GM12878 (cell line): ENCODE results near the gene SLC12A4. TPM values are rescaled to one million over a fixed set of nuclear protein-coding genes. Genes with fewer than 3 reads are reported as not detected.

Experiments
- ATAC-seq: fragments of 200-7000 bp; cut with Tn5 transposase; 3 replicates; pipeline ENCODE4 v1.9.1; 2020; ENCODE audit warnings: mild to moderate bottlenecking, moderate library complexity
- BruUV-seq: library from RNA; stranded (reverse); fragments of 400-500 nt; replicated peaks from 2 replicates; lab custom pipeline; 2021; lab: Mats Ljungman, UMichigan
- CTCF ChIA-PET: fragments of 300-600 bp; sonication (Branson Sonifier 250); formaldehyde crosslinking; extraction: SDS; loops from one replicate; lab custom pipeline; 2021; ENCODE audit warnings: inconsistent platforms; lab: Yijun Ruan, JAX
- POLR2A ChIA-PET: fragments of 350-600 bp; formaldehyde crosslinking; extraction: SDS; loops from one replicate; lab custom pipeline; 2021; ENCODE audit warnings: inconsistent platforms; lab: Charles Lee
- RAD21 ChIA-PET: fragments of 300-600 bp; sonication (Branson Sonifier 250); formaldehyde crosslinking; loops from one replicate; lab custom pipeline; 2023; ENCODE audit warnings: antibody characterized with exemption; ENCODE audit not compliant: unreplicated experiment; lab: Charles Lee
- SMC1A ChIA-PET: fragments of 300-600 bp; sonication (Branson Sonifier 250); formaldehyde crosslinking; loops from one replicate; lab custom pipeline; 2023; ENCODE audit not compliant: unreplicated experiment, uncharacterized antibody; lab: Charles Lee
- DNase-seq: peaks from one replicate; pipeline ENCODE4 v3.0.0-alpha.2; 2011; ENCODE audit warnings: low read depth, low spot score
- FAIRE-seq: peaks from 3 replicates; lab custom pipeline; 2011; peaks lifted over from hg19 to GRCh38; lab: Jason Lieb, UNC
- H2AFZ ChIP-seq: 2 replicates; pipeline ENCODE4 v1.6.0; 2011; ENCODE audit warnings: low read depth, low read length, control low read depth; ENCODE audit not compliant: control insufficient read depth
- H3K27ac ChIP-seq: 2 replicates; pipeline ENCODE4 v1.5.1; 2011; ENCODE audit warnings: control low read depth; ENCODE audit not compliant: control insufficient read depth, insufficient read depth
- H3K27me3 ChIP-seq, 2 experiments: replicated peaks in 1 of 2; 2 replicates each; pipeline versions ENCODE4 v1.6.0 to v1.6.1; 2011; ENCODE audit warnings: low read length in 1 of 2; ENCODE audit not compliant: control insufficient read depth in 2 of 2, insufficient read depth in 2 of 2
- H3K36me3 ChIP-seq, 2 experiments: 2 replicates each; pipeline ENCODE4 v1.5.1; 2011; ENCODE audit warnings: low read length in 1 of 2; ENCODE audit not compliant: control insufficient read depth in 2 of 2, insufficient read depth in 2 of 2
- H3K4me1 ChIP-seq: 2 replicates; pipeline ENCODE4 v1.6.1; 2011; ENCODE audit warnings: mild to moderate bottlenecking, low read length, moderate library complexity, mixed read lengths; ENCODE audit not compliant: control insufficient read depth, insufficient read depth
- H3K4me2 ChIP-seq: 2 replicates; pipeline ENCODE4 v1.6.0; 2011; ENCODE audit warnings: control low read depth; ENCODE audit not compliant: control insufficient read depth, insufficient read depth
- H3K4me3 ChIP-seq: fragments of 200-600 bp; sonication (generic); 2 replicates; pipeline ENCODE4 v1.5.1; 2016
- H3K79me2 ChIP-seq: 2 replicates; pipeline ENCODE4 v1.6.0; 2011; ENCODE audit warnings: low read length; ENCODE audit not compliant: control insufficient read depth, insufficient read depth
- H3K9ac ChIP-seq: 2 replicates; pipeline ENCODE4 v1.8.0; 2011; ENCODE audit warnings: low read length, control low read depth, mixed read lengths; ENCODE audit not compliant: control insufficient read depth, insufficient read depth
- H3K9me3 ChIP-seq: replicated peaks from 3 replicates; pipeline ENCODE4 v1.5.1; 2011; ENCODE audit warnings: mild to moderate bottlenecking, low read length; ENCODE audit not compliant: control insufficient read depth, insufficient read depth
- H4K20me1 ChIP-seq: 2 replicates; pipeline ENCODE4 v1.6.0; 2011; ENCODE audit not compliant: control insufficient read depth, insufficient read depth
- ATF7 ChIP-seq: fragments of 450-650 bp; IDR thresholded peaks from 2 replicates; pipeline ENCODE4 v1.6.1; 2016; ENCODE audit warnings: low read depth, mild to moderate bottlenecking
- BMI1 ChIP-seq: fragments of 450-650 bp; IDR thresholded peaks from 2 replicates; pipeline ENCODE4 v1.6.1; 2016; ENCODE audit warnings: mild to moderate bottlenecking, moderate library complexity, borderline replicate concordance
- FOXM1 ChIP-seq: IDR thresholded peaks from 2 replicates; pipeline ENCODE4 v1.6.1; 2012; ENCODE audit warnings: low read depth, mild to moderate bottlenecking, inconsistent platforms, low read length, moderate library complexity
- MEF2B ChIP-seq: fragments of 450-650 bp; IDR thresholded peaks from 2 replicates; pipeline ENCODE4 v1.6.1; 2018; ENCODE audit warnings: mild to moderate bottlenecking, moderate library complexity; ENCODE audit not compliant: partially characterized antibody, poor library complexity, severe bottlenecking
- NFYA ChIP-seq: IDR thresholded peaks from 2 replicates; pipeline ENCODE4 v1.6.1; 2011; ENCODE audit warnings: low read depth, mild to moderate bottlenecking, low read length, improper control_type of control experiment, borderline replicate concordance
- SREBF1 ChIP-seq: IDR thresholded peaks from 2 replicates; pipeline ENCODE4 v1.6.1; 2012; ENCODE audit warnings: mild to moderate bottlenecking, low read length
- STAT1 ChIP-seq: fragments of 450-650 bp; conservative IDR thresholded peaks from 2 replicates; pipeline ENCODE4 v1.6.1; 2014; ENCODE audit warnings: antibody characterized with exemption, mild to moderate bottlenecking
- TCF3 ChIP-seq: IDR thresholded peaks from 2 replicates; pipeline ENCODE4 v1.6.1; 2012; ENCODE audit warnings: low read depth, mild to moderate bottlenecking, low read length, borderline replicate concordance; ENCODE audit not compliant: insufficient read depth
- WRNIP1 ChIP-seq: IDR thresholded peaks from 2 replicates; pipeline ENCODE4 v1.6.1; 2011; ENCODE audit warnings: low read depth, low read length, improper control_type of control experiment, borderline replicate concordance
- ZBED1 ChIP-seq: IDR thresholded peaks from 2 replicates; pipeline ENCODE4 v1.6.1; 2016; ENCODE audit warnings: borderline replicate concordance
- WGBS: methylation state at CpG from one replicate; pipeline ENCODE4 v1.1.6; 2016; ENCODE audit warnings: low lambda C conversion rate; ENCODE audit not compliant: insufficient replicate concordance, insufficient coverage; ENCODE audit errors: missing lambda C conversion rate; 5-methylcytosine and 5-hydroxymethylcytosine counted together
- in situ Hi-C: fragments of 300-500 bp; cut with MboI; formaldehyde crosslinking; loops from 9 replicates; pipeline ENCODE4 v1.14.3; 2018; ENCODE audit warnings: mixed read lengths
- intact Hi-C: fragments of 100-400 bp; cut with micrococcal nuclease; formaldehyde crosslinking; loops from one replicate; pipeline ENCODE4 v1.14.2; 2022; ENCODE audit not compliant: unreplicated experiment
- polyA plus RNA-seq, 11 experiments: library from polyadenylated mRNA; depleted of rRNA in 4 of 11; unstranded in 6 of 11; stranded (reverse) in 5 of 11; fragments of >200 nt; fragmentation: Nextera tagmentation in 4 of 11; fragmentation: Illumina TruSeq in 1 of 11; extraction: Ambion mirVana in 4 of 11; extraction: Trizol in 1 of 11; gene quantifications; 1 replicate in 1 of 11; 2 replicates in 10 of 11; pipeline versions ENCODE4 v1.2.1 to v1.2.3, GENCODE V29; 2011 to 2016; ENCODE audit warnings: inconsistent platforms in 2 of 11, missing spikeins in 2 of 11, low read depth in 1 of 11
- total RNA-seq, 4 experiments: library from RNA; depleted of rRNA in 3 of 4; stranded (reverse); fragments of >200 nt in 3 of 4; fragmentation: Illumina TruSeq in 1 of 4; extraction: Trizol in 1 of 4; gene quantifications; 2 replicates each; pipeline versions ENCODE4 v1.2.1 to v1.2.3, GENCODE V29; 2013 to 2021
- TF ChIP-seq, protein P1 (sequence below): fragments of 450-650 bp; IDR thresholded peaks from 2 replicates; pipeline ENCODE4 v1.6.1; 2017; ENCODE audit warnings: mild to moderate bottlenecking, moderate library complexity
- TF ChIP-seq, protein P2 (sequence below): IDR thresholded peaks from 2 replicates; pipeline ENCODE4 v1.6.1; 2012; ENCODE audit warnings: low read depth, low read length, improper control_type of control experiment
- TF ChIP-seq, protein P3 (sequence below): IDR thresholded peaks from 2 replicates; pipeline ENCODE4 v1.6.1; 2012; ENCODE audit warnings: low read depth, low read length, improper control_type of control experiment
- TF ChIP-seq, protein P4 (sequence below): IDR thresholded peaks from 2 replicates; pipeline ENCODE4 v1.6.1; 2012; ENCODE audit warnings: low read depth, low read length, improper control_type of control experiment

The SLC12A4 gene
- total and polyA plus RNA-seq, 10 of the 15 experiments (the other 5 are each of a cell fraction or from before 2014, with no cell fraction given), result 0.95 to 39.9 (median 14.2) TPM

DNA sequence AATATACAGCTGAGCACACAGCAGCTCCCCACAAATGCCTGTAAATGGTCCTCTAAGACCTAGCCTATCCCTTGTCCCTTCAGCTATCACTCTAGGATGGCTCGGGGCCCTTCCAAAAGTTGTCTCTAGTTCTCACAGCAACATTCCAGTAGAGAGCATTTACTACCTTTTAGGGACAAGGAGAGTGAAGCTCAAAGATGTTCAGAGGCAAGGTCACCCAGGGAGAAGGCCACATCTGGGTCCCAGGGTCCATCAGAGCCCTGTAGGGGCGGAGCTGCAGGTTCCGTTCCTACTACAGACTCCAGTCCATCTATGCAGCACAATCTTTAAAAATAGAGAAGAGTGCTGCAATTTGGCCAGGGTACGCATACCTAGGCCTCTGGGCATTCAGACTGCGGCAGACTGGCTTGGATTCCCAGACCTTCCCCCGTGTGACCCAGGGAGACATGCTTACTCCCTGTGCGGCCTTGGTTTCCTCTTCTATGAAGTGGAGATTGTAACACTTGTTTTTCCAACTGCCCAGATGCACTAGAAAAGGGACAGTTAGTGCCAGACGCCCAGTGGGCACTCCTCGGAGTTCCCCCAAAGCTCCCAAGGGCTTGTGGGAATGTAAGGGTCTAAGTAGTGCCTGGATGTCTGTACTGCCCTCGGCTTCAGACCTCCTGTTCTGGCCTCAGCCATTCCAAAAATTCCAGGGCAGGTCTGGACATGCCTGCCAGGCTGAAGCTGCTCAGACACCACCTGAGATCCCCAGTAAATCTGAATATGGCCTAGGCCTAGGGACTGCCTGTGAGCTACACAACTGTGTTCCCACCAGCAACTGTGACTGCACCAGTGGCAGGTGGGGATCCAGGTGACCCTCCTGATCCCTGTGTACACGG, 2.5 kb downstream of the SLC12A4 start (continued):
- TF ChIP-seq, protein P1, sequence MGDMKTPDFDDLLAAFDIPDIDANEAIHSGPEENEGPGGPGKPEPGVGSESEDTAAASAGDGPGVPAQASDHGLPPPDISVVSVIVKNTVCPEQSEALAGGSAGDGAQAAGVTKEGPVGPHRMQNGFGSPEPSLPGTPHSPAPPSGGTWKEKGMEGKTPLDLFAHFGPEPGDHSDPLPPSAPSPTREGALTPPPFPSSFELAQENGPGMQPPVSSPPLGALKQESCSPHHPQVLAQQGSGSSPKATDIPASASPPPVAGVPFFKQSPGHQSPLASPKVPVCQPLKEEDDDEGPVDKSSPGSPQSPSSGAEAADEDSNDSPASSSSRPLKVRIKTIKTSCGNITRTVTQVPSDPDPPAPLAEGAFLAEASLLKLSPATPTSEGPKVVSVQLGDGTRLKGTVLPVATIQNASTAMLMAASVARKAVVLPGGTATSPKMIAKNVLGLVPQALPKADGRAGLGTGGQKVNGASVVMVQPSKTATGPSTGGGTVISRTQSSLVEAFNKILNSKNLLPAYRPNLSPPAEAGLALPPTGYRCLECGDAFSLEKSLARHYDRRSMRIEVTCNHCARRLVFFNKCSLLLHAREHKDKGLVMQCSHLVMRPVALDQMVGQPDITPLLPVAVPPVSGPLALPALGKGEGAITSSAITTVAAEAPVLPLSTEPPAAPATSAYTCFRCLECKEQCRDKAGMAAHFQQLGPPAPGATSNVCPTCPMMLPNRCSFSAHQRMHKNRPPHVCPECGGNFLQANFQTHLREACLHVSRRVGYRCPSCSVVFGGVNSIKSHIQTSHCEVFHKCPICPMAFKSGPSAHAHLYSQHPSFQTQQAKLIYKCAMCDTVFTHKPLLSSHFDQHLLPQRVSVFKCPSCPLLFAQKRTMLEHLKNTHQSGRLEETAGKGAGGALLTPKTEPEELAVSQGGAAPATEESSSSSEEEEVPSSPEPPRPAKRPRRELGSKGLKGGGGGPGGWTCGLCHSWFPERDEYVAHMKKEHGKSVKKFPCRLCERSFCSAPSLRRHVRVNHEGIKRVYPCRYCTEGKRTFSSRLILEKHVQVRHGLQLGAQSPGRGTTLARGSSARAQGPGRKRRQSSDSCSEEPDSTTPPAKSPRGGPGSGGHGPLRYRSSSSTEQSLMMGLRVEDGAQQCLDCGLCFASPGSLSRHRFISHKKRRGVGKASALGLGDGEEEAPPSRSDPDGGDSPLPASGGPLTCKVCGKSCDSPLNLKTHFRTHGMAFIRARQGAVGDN, result no peak
- TF ChIP-seq MEF2B (no peak), ZBED1 (no peak)
- TF ChIP-seq, protein P2, sequence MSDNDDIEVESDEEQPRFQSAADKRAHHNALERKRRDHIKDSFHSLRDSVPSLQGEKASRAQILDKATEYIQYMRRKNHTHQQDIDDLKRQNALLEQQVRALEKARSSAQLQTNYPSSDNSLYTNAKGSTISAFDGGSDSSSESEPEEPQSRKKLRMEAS, result no peak

DNA sequence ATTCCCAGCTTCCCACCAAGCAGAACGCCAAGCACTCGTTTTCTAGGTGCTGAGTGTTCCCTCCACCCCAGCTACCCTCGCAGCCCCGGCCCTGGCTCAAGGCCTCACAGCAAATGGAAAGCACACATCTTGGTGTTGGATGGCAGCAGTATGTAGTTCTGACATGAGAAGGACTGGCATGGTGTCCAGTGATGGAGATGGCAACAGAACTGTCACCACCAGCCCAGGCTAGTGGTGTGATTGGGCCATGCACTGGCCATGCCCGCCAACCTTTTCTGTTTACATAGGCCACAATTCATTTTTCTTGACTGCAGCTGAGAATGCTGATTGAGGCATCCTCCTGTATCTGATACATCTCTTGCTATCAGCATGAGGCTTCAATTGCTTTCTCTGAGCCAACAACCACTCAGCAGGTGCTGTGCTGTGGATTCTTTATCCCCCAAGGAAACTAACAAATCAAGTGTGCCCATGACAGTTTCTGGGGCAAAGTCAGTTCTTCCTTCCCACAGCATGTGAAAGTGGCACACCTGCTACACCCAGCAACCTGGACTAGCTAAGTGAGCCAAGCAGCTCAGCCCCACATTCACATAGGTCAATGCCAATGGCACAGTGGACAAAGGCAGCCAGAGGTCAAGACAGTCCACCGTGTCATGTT, 3.8 kb downstream of the SLC12A4 start:
- BruUV-seq, result no TSS peak
- FAIRE-seq, result no peak
- peaks cover 4 to 6% of the 10 kb centered on the region in 2 experiments; a peak in 3 of 4 replicates for H3K36me3 ChIP-seq
- no peak overlapping the region for H3K4me3 ChIP-seq
- intact Hi-C loops (no loop called here), in situ Hi-C loops (no loop called here)
- H2AFZ ChIP-seq, result no peak overlapping the region
- H3K9ac ChIP-seq, result no peak overlapping the region
- H3K79me2 ChIP-seq, result peaks cover 20% of the 10 kb centered on the region
- H3K9me3 ChIP-seq, result no peaks in the 10 kb centered on the region
- RAD21 ChIA-PET, result no interaction called here
- CTCF ChIA-PET, result interaction anchor here (0.6 to 3.7 kb wide), 5 partner anchors 21 to 804 kb away, joined by 3 to 22 read pairs (median 4); partner anchors contain the start of gene LCAT
- no peak for DNase-seq
- POLR2A ChIA-PET, result interaction anchor here (0.9 to 1.9 kb wide), 3 partner anchors 11 to 28 kb away, joined by 3 to 6 read pairs (median 5); partner anchors contain the start of gene PSMB10
- H3K27ac ChIP-seq, result no peak overlapping the region
- no peaks in the 10 kb centered on the region for H3K27me3 ChIP-seq
- H3K4me1 ChIP-seq, result peaks cover 21% of the 10 kb centered on the region
- SMC1A ChIA-PET, result interaction anchor here (0.7 to 1.8 kb wide), 5 partner anchors 17 to 148 kb away, joined by 3 to 4 read pairs (median 3); no protein-coding TSS in a partner anchor
- H3K4me2 ChIP-seq, result no peak overlapping the region
- ATAC-seq, result no peak
- H4K20me1 ChIP-seq, result no peaks in the 10 kb centered on the region
- WGBS, result 97% methylated on average over 6 of the region's 6 CpGs
- TF ChIP-seq TCF3 (no peak), STAT1 (no peak), SREBF1 (no peak), FOXM1 (no peak), ATF7 (no peak), BMI1 (no peak), WRNIP1 (no peak), NFYA (no peak)
- TF ChIP-seq, protein P3, sequence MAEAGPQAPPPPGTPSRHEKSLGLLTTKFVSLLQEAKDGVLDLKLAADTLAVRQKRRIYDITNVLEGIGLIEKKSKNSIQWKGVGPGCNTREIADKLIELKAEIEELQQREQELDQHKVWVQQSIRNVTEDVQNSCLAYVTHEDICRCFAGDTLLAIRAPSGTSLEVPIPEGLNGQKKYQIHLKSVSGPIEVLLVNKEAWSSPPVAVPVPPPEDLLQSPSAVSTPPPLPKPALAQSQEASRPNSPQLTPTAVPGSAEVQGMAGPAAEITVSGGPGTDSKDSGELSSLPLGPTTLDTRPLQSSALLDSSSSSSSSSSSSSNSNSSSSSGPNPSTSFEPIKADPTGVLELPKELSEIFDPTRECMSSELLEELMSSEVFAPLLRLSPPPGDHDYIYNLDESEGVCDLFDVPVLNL, result no peak
- TF ChIP-seq, protein P4, sequence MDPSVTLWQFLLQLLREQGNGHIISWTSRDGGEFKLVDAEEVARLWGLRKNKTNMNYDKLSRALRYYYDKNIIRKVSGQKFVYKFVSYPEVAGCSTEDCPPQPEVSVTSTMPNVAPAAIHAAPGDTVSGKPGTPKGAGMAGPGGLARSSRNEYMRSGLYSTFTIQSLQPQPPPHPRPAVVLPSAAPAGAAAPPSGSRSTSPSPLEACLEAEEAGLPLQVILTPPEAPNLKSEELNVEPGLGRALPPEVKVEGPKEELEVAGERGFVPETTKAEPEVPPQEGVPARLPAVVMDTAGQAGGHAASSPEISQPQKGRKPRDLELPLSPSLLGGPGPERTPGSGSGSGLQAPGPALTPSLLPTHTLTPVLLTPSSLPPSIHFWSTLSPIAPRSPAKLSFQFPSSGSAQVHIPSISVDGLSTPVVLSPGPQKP, result no peak
